Heart right ventricle (tissue), 16 donors: ENCODE measurements around the gene CD4. TPM values are rescaled to one million over a fixed set of nuclear protein-coding genes. Genes with fewer than 3 reads are reported as not detected.
A peak's percentile ranks its signal among the peaks of the same experiment; 100 is the strongest.

Experiments
- ATAC-seq, 8 donors: fragments of 200-7000 bp; cut with Tn5 transposase; one replicate each; pipeline ENCODE4 v1.9.1; 2020; ENCODE audit warnings: mild to moderate bottlenecking in 8 of 8, moderate library complexity in 8 of 8, moderate number of reproducible peaks in 1 of 8
- DNase-seq, 2 donors: peaks; one replicate each; pipeline ENCODE4 v3.0.0-alpha.2; 2020
- H3K27ac ChIP-seq, 10 donors: fragments of 200-600 bp; sonication (generic) in 2 of 10; one replicate each; pipeline versions ENCODE4 v1.5.0 to v1.8.0; 2020 to 2022; ENCODE audit warnings: mild to moderate bottlenecking in 3 of 10
- H3K27me3 ChIP-seq, 7 donors: fragments of 200-600 bp; one replicate each; pipeline ENCODE4 v1.8.0; 2021 to 2022; ENCODE audit warnings: mild to moderate bottlenecking in 2 of 7
- H3K36me3 ChIP-seq, 9 donors: fragments of 200-600 bp; sonication (generic) in 1 of 9; one replicate each; pipeline versions ENCODE4 v1.5.0 to v1.8.0; 2020 to 2022; ENCODE audit warnings: mild to moderate bottlenecking in 2 of 9
- H3K4me1 ChIP-seq, 9 donors: fragments of 200-600 bp; sonication (generic) in 1 of 9; one replicate each; pipeline versions ENCODE4 v1.5.0 to v1.8.0; 2020 to 2022; ENCODE audit warnings: mild to moderate bottlenecking in 4 of 9
- H3K4me3 ChIP-seq, 10 donors: fragments of 200-600 bp; sonication (generic) in 2 of 10; one replicate each; pipeline versions ENCODE4 v1.5.0 to v1.8.0; 2020 to 2022; ENCODE audit warnings: mild to moderate bottlenecking in 7 of 10, moderate library complexity in 2 of 10
- H3K9me3 ChIP-seq, 11 donors: fragments of 200-600 bp in 10 of 11; sonication (generic) in 2 of 11; one replicate each; pipeline versions ENCODE4 v1.5.0 to v1.8.0; 2013 to 2022; ENCODE audit warnings: mild to moderate bottlenecking in 2 of 11, control low read depth in 1 of 11, moderate library complexity in 1 of 11
- WGBS, 2 donors: extraction: QIAGEN DNeasy Blood & Tissue Kit; methylation state at CpG; one replicate each; pipeline ENCODE4 v1.1.7; 2013; ENCODE audit warnings: inconsistent platforms in 1 of 2; 5-methylcytosine and 5-hydroxymethylcytosine counted together
- intact Hi-C, 10 donors: fragments of 100-400 bp; cut with DNase I; formaldehyde crosslinking; loops; one replicate each; pipeline versions ENCODE4 v1.11.1 to v1.14.2; 2022
- polyA plus RNA-seq, 2 donors: library from polyadenylated mRNA; stranded (reverse); fragments of 200-250 nt; gene quantifications; one replicate each; pipeline ENCODE4 v1.2.3, GENCODE V29; 2013
- total RNA-seq, 10 donors: library from RNA; stranded (reverse); fragmentation: NEBNext Ultra II Directional in 3 of 10; extraction: Animal tissue kit (Norgen Biotek cat#: 25700) in 3 of 10; gene quantifications; one replicate each; pipeline versions ENCODE4 v1.2.1 to v1.2.4, GENCODE V29; 2021 to 2023
- TF ChIP-seq, protein P1 (sequence below), 9 donors: fragments of 200-600 bp; sonication (generic) in 2 of 9; IDR thresholded peaks; one replicate each; pipeline versions ENCODE4 v1.5.0 to v1.8.0; 2021 to 2022; ENCODE audit warnings: antibody characterized with exemption in 9 of 9, mild to moderate bottlenecking in 5 of 9, moderate library complexity in 1 of 9
- donor health status: Arrhythmogenic right ventricular cardiomyopathy.
- donor health status: ischemic (EF 13 %, LVEDD 7.1; RV severe dilation, severe dysfunction).
- donor health status: healthy with polysubstance abuse.
- donor health status: DM: no; HTN: yes; CAD: no.
- donor health status: DM: no; HTN: no; CAD: no.
- donor health status: ischemic (EF 25% LVEDD 6.9; RV normal size, moderate dysfunction).
- donor health status: ischemic (EF 25% LVEDD 5.7; RV mildly dilated, moderate dysfunction).
- donor health status: healthy.
- donor health status: DM: yes; HTN: yes; CAD: no.
- donor health status: Ischemic cardiomyopathy.
- donor health status: ischemic (EF 35%, LVEDD 5.7; RV mildly dilated, moderate dysfunction).
- donor health status: nonischemic (EF 11% LVEDD 7.7; RV severe dilation, severe dysfunction).
- donor health status: DM: yes; HTN: yes; CAD: no.
- donor health status: PGD.
- donor health status: ischemic (EF 29% LVEDD 5.4; RV normal size, mild dysfunction).
- donor health status: nonischemic (EF 23%, LVEDD 6.1; RV moderate dilation, normal function).

CD4 gene
- total and polyA plus RNA-seq, 12 donors: 2.6 to 44.3 (median 4.2) TPM

DNA sequence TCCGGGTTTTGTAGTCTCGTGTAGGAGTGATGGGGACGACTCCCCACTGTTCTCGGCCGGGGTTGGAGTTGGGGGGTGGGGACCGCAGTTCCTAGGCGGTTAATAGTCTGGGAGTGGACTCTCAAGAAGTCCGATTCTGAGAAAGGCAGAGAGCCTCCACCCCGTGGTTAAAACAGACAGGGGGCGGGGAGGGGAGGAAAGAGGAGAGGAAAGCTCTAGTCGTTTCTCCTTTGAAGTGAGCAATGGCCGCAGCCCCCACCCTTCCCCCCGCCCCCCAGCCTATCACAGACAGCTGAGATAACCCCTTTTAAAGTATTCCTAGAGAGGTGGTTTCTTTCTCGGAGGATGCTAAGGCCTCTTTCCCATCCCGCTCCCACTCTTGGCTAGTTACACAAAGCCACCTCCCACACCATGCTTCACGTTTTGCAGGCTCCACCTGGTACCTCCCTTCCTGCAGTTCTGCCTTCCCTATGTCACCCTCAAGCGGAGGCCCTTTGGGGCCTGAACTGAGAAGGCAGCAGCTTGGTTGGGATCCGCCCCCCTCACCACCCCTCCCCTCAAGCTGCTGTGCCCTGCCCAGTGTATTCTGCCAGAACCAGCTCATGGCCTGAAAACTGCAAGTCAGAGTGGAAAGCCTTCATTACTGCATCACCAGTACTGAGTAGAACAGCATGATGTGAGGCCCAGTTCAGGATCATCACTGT lies 63.5 kb downstream of the CD4 start:
- Histone ChIP-seq H3K9me3 (no peaks in the 10 kb centered on the region), H3K4me3 (peak overlapping the region; percentile 14 to 93 (median 66)), H3K27me3 (no peaks in the 10 kb centered on the region), H3K27ac (peak overlapping the region in 8 of 10 donors; percentile 34 to 96 (median 77)), H3K36me3 (peaks cover 0 to 52% (median 23%) of the 10 kb centered on the region in 9 donors), H3K4me1 (peaks cover 3 to 26% (median 16%) of the 10 kb centered on the region in 9 donors)
- DNase-seq (no peak), ATAC-seq (no peak)
- intact Hi-C loops: loop anchor here in 2 of 10 donors (1.0 kb wide), 2 partner anchors 37 to 100 kb away; partner anchors contain the start of gene MLF2 (in 1 of the 2)
- TF ChIP-seq, protein P1, sequence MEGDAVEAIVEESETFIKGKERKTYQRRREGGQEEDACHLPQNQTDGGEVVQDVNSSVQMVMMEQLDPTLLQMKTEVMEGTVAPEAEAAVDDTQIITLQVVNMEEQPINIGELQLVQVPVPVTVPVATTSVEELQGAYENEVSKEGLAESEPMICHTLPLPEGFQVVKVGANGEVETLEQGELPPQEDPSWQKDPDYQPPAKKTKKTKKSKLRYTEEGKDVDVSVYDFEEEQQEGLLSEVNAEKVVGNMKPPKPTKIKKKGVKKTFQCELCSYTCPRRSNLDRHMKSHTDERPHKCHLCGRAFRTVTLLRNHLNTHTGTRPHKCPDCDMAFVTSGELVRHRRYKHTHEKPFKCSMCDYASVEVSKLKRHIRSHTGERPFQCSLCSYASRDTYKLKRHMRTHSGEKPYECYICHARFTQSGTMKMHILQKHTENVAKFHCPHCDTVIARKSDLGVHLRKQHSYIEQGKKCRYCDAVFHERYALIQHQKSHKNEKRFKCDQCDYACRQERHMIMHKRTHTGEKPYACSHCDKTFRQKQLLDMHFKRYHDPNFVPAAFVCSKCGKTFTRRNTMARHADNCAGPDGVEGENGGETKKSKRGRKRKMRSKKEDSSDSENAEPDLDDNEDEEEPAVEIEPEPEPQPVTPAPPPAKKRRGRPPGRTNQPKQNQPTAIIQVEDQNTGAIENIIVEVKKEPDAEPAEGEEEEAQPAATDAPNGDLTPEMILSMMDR (IDR thresholded peaks at IDR 0.05): no peak
- 3% methylated on average over 18 of the region's 18 CpGs for WGBS, 2 donors

DNA sequence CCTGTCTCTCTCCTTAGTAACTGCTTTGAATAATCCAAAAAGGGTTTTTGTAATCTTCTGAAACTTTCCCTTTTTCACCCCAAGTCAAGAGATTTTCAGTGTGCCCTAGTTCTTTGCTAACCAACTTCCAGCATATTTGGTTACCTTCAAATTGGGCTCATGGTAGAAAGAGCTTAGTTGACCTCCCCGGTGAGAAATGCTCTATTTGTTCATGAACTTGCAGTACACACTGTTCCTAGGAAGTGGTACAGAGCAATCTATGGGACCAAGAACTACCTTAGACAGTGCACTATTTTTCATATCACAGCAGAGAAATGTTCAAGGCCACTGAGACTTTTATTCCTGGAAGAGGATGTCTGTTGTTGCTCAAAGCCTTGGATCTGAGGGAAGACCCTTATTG lies 64.3 kb downstream of the CD4 start:
- DNase-seq: no peak
- TF ChIP-seq, protein P1 (IDR thresholded peaks at IDR 0.05): no peak
- Histone ChIP-seq H3K4me3 (peak overlapping the region in 1 of 10 donors; percentile 93), H3K36me3 (peaks cover 1 to 54% (median 31%) of the 10 kb centered on the region in 9 donors), H3K4me1 (peaks cover 3 to 26% (median 16%) of the 10 kb centered on the region in 9 donors), H3K9me3 (no peaks in the 10 kb centered on the region), H3K27me3 (no peaks in the 10 kb centered on the region), H3K27ac (peak overlapping the region in 2 of 10 donors; percentile 93 to 94)
- WGBS, 2 donors: 43 to 81% methylated on average over 1 of the region's 1 CpG
- ATAC-seq: no peak
- intact Hi-C loops: no loop called here

DNA sequence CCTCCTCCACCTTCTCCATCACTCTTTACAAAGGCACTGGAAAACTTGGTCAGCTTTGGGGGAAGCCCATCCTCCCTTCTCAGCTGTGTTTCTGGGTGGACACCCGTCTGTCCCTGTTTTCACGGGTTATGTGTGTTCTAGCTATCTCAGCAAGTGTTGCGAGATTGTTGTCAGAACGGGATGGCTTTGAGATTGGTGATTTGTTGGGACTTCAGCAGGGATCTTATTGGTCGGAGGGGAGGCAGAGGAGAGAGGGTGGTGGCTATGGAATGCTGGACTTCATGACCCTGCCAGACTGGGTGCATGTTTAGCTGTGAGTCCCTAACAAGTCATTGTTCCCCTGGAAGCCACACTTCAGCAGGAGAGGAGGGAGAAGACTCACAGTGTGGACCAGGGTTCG lies 64.7 kb downstream of the CD4 start:
- peaks cover 5 to 54% (median 35%) of the 10 kb centered on the region in 9 donors for H3K36me3 ChIP-seq
- H3K4me1 ChIP-seq: peaks cover 3 to 26% (median 16%) of the 10 kb centered on the region in 9 donors
- H3K9me3 ChIP-seq: no peaks in the 10 kb centered on the region
- TF ChIP-seq, protein P1 (IDR thresholded peaks at IDR 0.05): no peak
- WGBS, 2 donors: 75 to 80% methylated on average over 6 of the region's 6 CpGs
- H3K4me3 ChIP-seq: no peak overlapping the region
- ATAC-seq (no peak), DNase-seq (no peak)
- H3K27me3 ChIP-seq: no peaks in the 10 kb centered on the region
- no peak overlapping the region for H3K27ac ChIP-seq
- intact Hi-C loops: no loop called here

DNA sequence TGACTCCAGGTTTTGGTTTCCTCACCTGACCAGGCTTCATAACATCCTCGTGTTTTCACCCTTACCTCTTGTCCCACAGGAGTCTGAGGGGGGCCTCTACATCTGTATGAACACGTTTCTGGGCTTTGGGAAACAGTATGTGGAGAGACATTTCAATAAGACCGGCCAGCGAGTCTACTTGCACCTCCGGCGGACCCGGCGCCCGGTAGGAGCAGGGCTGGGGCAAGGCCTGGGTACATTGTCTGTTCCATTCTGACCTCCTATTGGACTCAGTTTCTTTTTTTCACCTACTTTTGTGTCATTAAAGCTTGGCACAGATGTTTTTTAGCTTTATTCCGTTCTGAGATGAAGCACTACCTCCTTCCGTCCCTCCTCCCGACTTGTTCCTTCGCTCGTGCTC lies 66.0 kb downstream of the CD4 start:
- H3K27ac ChIP-seq: no peak overlapping the region
- H3K9me3 ChIP-seq: no peaks in the 10 kb centered on the region
- 92% methylated on average over 14 of the region's 14 CpGs for WGBS, 2 donors
- ATAC-seq (no peak), DNase-seq (no peak)
- peaks cover 3 to 25% (median 16%) of the 10 kb centered on the region in 9 donors for H3K4me1 ChIP-seq
- intact Hi-C loops: no loop called here
- H3K36me3 ChIP-seq: peaks cover 5 to 56% (median 47%) of the 10 kb centered on the region in 9 donors
- no peaks in the 10 kb centered on the region for H3K27me3 ChIP-seq
- no peak overlapping the region for H3K4me3 ChIP-seq
- TF ChIP-seq, protein P1 (IDR thresholded peaks at IDR 0.05): no peak
